Measurements from ENCODE around the gene PPP2R2B.

- no peak for TF ChIP-seq CTCF (conservative IDR thresholded peaks at IDR 0.05; ENCODE audit: low read depth, low read length)
- TF ChIP-seq, protein P1, sequence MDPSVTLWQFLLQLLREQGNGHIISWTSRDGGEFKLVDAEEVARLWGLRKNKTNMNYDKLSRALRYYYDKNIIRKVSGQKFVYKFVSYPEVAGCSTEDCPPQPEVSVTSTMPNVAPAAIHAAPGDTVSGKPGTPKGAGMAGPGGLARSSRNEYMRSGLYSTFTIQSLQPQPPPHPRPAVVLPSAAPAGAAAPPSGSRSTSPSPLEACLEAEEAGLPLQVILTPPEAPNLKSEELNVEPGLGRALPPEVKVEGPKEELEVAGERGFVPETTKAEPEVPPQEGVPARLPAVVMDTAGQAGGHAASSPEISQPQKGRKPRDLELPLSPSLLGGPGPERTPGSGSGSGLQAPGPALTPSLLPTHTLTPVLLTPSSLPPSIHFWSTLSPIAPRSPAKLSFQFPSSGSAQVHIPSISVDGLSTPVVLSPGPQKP (IDR thresholded peaks at IDR 0.05; ENCODE audit: borderline replicate concordance, low read depth, low read length) = no peak
- TF ChIP-seq RAD21 (IDR thresholded peaks at IDR 0.05; ENCODE audit: low read length) = no peak
- TF ChIP-seq BHLHE40 (IDR thresholded peaks at IDR 0.05; ENCODE audit: low read depth, low read length) = no peak
- TF ChIP-seq RFX5 (IDR thresholded peaks at IDR 0.05; ENCODE audit: low read depth, low read length) = no peak
- TF ChIP-seq POLR2A (IDR thresholded peaks at IDR 0.05; ENCODE audit: low read depth, low read length) = no peak
- TF ChIP-seq, protein P2, sequence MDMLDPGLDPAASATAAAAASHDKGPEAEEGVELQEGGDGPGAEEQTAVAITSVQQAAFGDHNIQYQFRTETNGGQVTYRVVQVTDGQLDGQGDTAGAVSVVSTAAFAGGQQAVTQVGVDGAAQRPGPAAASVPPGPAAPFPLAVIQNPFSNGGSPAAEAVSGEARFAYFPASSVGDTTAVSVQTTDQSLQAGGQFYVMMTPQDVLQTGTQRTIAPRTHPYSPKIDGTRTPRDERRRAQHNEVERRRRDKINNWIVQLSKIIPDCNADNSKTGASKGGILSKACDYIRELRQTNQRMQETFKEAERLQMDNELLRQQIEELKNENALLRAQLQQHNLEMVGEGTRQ (IDR thresholded peaks at IDR 0.05; ENCODE audit: low read depth, low read length) = no peak
- TF ChIP-seq MAFK (IDR thresholded peaks at IDR 0.05; ENCODE audit: low read depth, low read length) = no peak
- no peak for TF ChIP-seq MAZ (IDR thresholded peaks at IDR 0.05; ENCODE audit: borderline replicate concordance, low read depth, low read length)
- no peak for TF ChIP-seq CEBPB (IDR thresholded peaks at IDR 0.05; ENCODE audit: low read depth, low read length)
- TF ChIP-seq RCOR1 (IDR thresholded peaks at IDR 0.05; ENCODE audit: insufficient replicate concordance, low read length) = no peak
- no peak for TF ChIP-seq FOS (IDR thresholded peaks at IDR 0.05; ENCODE audit: low read depth, low read length)
- no peak for TF ChIP-seq CHD1 (IDR thresholded peaks at IDR 0.05; ENCODE audit: low read depth, low read length)
Measured at GRCh38 chr5:146646441-146646840, 232.1 kb downstream of the PPP2R2B start.
